Measurements from ENCODE around the gene PRND. TPM values are rescaled to one million over a fixed set of nuclear protein-coding genes. Genes with fewer than 3 reads are reported as not detected.

PRND gene
- 371 TPM for total RNA-seq (ENCODE audit: unreplicated experiment)
- long read RNA-seq, transcript PRND-201 (2 exons, 3,980 nt), result major isoform, 113 of 188 reads
- long read RNA-seq, partial matches to known transcripts, result 0 of 188 reads
- long read RNA-seq, other reads (novel, unspliced or antisense), result 75 of 188 reads

GRCh38 chr20:4721719-4722118, at the start of gene PRND:
TSS of gene PRND (plus strand) at chr20:4721909. CDS start at chr20:4724552, 2,643 bp downstream.
- Mint-ChIP-seq H3K36me3 (ENCODE audit: low read depth, unreplicated experiment) (peaks cover 30% of the 10 kb centered on the region), H3K4me3 (ENCODE audit: unreplicated experiment) (peak within 1 kb of the TSS; percentile 97), H3K27me3 (ENCODE audit: unreplicated experiment) (peaks cover 7% of the 10 kb centered on the region), H3K27ac (ENCODE audit: unreplicated experiment) (peak within 1 kb of the TSS; percentile 57), H3K4me1 (ENCODE audit: unreplicated experiment) (peaks cover 52% of the 10 kb centered on the region), H3K9me3 (ENCODE audit: unreplicated experiment) (no peaks in the 10 kb centered on the region)
- DNase-seq (ENCODE audit: low spot score), result peak; percentile 19
- no peak for TF ChIP-seq CTCF (IDR thresholded peaks at IDR 0.05; ENCODE audit: unreplicated experiment)

GRCh38 chr20:4672948-4673347, 48.8 kb upstream of the PRND start:
- no peak for TF ChIP-seq CTCF (IDR thresholded peaks at IDR 0.05; ENCODE audit: unreplicated experiment)
- no peaks in the 10 kb centered on the region for H3K36me3 Mint-ChIP-seq (ENCODE audit: low read depth, unreplicated experiment)
- no peak overlapping the region for H3K27ac Mint-ChIP-seq (ENCODE audit: unreplicated experiment)
- no peaks in the 10 kb centered on the region for H3K27me3 Mint-ChIP-seq (ENCODE audit: unreplicated experiment)
- H3K9me3 Mint-ChIP-seq (ENCODE audit: unreplicated experiment), result no peaks in the 10 kb centered on the region
- no peak for DNase-seq (ENCODE audit: low spot score)
- peaks cover 13% of the 10 kb centered on the region for H3K4me1 Mint-ChIP-seq (ENCODE audit: unreplicated experiment)
- H3K4me3 Mint-ChIP-seq (ENCODE audit: unreplicated experiment), result no peak overlapping the region

GRCh38 chr20:4673371-4674001, 48.2 kb upstream of the PRND start:
- no peak for DNase-seq (ENCODE audit: low spot score)
- TF ChIP-seq CTCF (IDR thresholded peaks at IDR 0.05; ENCODE audit: unreplicated experiment), result no peak
- no peak overlapping the region for H3K4me3 Mint-ChIP-seq (ENCODE audit: unreplicated experiment)
- no peak overlapping the region for H3K27ac Mint-ChIP-seq (ENCODE audit: unreplicated experiment)
- no peaks in the 10 kb centered on the region for H3K9me3 Mint-ChIP-seq (ENCODE audit: unreplicated experiment)
- H3K4me1 Mint-ChIP-seq (ENCODE audit: unreplicated experiment), result peaks cover 13% of the 10 kb centered on the region
- H3K27me3 Mint-ChIP-seq (ENCODE audit: unreplicated experiment), result no peaks in the 10 kb centered on the region
- H3K36me3 Mint-ChIP-seq (ENCODE audit: low read depth, unreplicated experiment), result no peaks in the 10 kb centered on the region

- no peak for TF ChIP-seq CTCF (IDR thresholded peaks at IDR 0.05; ENCODE audit: unreplicated experiment)
- DNase-seq (ENCODE audit: low spot score), result no peak
- no peak overlapping the region for H3K4me3 Mint-ChIP-seq (ENCODE audit: unreplicated experiment)
- peaks cover 13% of the 10 kb centered on the region for H3K4me1 Mint-ChIP-seq (ENCODE audit: unreplicated experiment)
- H3K36me3 Mint-ChIP-seq (ENCODE audit: low read depth, unreplicated experiment), result no peaks in the 10 kb centered on the region
- no peaks in the 10 kb centered on the region for H3K9me3 Mint-ChIP-seq (ENCODE audit: unreplicated experiment)
- H3K27me3 Mint-ChIP-seq (ENCODE audit: unreplicated experiment), result no peaks in the 10 kb centered on the region
- H3K27ac Mint-ChIP-seq (ENCODE audit: unreplicated experiment), result no peak overlapping the region
These were observed 47.0 kb upstream of the PRND start for GRCh38 chr20:4674672-4675071.

GRCh38 chr20:4677846-4678245, 43.9 kb upstream of the PRND start:
- no peak for TF ChIP-seq CTCF (IDR thresholded peaks at IDR 0.05; ENCODE audit: unreplicated experiment)
- no peak overlapping the region for H3K27ac Mint-ChIP-seq (ENCODE audit: unreplicated experiment)

More at GRCh38 chr20:4677846-4678245, 43.9 kb upstream of the PRND start:
- Mint-ChIP-seq H3K36me3 (ENCODE audit: low read depth, unreplicated experiment) (no peaks in the 10 kb centered on the region), H3K4me3 (ENCODE audit: unreplicated experiment) (no peak overlapping the region), H3K27me3 (ENCODE audit: unreplicated experiment) (no peaks in the 10 kb centered on the region), H3K9me3 (ENCODE audit: unreplicated experiment) (no peaks in the 10 kb centered on the region), H3K4me1 (ENCODE audit: unreplicated experiment) (peaks cover 5% of the 10 kb centered on the region)
- no peak for DNase-seq (ENCODE audit: low spot score)
